GM19239 (cell line): ENCODE results near the gene PLAU.
"Not testable (repeated sequence)": the region's sequence is repeated elsewhere in the genome, so short reads cannot be mapped to it uniquely, and the experiment has no call there.

Experiments
- DNase-seq: peaks from one replicate; pipeline ENCODE4 v3.0.0; 2011; ENCODE audit warnings: low spot score; ENCODE audit not compliant: insufficient read length
- FAIRE-seq: peaks from 2 replicates; lab custom pipeline; 2011; peaks lifted over from hg19 to GRCh38; lab: Jason Lieb, UNC

Gene PLAU

GRCh38 chr10:73894245-73894971, 16.5 kb upstream of the PLAU start:
- DNase-seq (no peak), FAIRE-seq (no peak)

DNA sequence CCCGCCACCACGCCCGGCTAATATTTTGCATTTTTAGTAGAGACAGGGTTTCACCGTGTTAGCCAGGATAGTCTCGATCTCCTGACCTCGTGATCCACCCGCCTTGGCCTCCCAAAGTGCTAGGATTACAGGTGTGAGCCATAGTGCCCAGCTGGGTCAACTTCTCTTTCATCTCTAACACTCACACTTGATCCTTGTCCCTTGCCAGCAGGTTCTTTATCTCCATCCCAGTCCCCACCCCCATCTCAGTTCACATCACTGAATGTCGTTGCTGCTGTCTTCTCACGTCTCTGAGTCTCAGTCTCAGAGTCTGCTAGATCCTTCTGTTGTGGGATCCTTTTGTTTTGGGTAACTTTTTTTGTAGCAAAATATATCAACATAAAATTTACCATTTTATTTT, 15.6 kb upstream of the PLAU start:
- not testable (repeated sequence) for DNase-seq, FAIRE-seq

- FAIRE-seq (no peak), DNase-seq (no peak)
Observed at GRCh38 chr10:73897693-73898092, 13.2 kb upstream of the PLAU start.

DNA sequence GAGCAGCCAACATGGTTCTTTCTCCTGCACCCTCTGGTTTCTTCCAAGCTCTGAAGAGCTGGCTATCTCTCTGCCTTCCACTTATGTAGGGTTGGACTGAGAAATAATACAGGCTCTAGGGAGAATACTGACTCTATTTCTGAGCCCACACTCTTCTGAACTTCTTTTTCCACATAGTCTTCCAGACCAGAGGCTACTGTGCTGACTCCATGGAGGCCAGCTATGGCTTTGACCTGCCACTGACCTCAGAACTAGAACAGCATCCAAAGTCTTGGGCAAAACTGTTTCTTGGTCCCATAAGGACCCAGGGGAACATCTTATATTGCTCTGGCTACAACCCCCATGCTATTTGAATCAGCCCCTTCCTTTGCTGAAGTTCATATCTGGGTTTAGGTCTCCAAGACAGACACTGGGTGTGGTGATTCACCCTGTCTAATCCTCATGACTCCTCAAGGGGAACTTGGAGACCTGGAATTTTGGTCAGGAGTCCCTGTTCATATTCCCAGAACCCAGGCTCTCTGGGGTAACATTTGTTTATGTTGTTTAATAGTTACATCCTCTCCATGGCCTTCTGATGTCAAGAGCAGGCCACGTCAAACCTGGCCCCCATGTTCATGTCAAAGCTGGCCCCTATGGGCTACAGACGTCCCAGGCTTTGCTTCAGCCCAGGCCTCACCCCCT, 12.1 kb upstream of the PLAU start:
- FAIRE-seq (no peak), DNase-seq (no peak)

GRCh38 chr10:73899423-73899822, 11.5 kb upstream of the PLAU start:
- DNase-seq (no peak), FAIRE-seq (no peak)

DNA sequence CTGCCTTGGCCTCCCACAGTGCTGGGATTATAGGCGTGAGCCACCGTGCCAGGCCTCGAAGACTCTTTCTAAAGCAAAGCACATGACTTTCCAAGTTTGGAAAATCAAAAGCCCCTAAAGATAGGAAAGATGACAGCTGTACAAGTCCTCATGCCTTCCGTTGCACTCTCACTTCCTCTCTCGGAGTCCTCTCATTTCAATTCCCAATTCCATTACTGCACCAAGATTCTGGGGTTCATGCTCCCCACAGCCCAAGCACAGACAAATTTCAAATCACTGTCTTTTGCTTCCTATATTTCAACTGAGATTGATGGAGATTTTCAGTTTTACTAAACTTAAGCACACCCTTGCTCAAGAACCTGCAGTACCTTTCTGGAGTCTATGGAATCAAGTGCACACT, 10.9 kb upstream of the PLAU start:
- DNase-seq (no peak), FAIRE-seq (no peak)

DNA sequence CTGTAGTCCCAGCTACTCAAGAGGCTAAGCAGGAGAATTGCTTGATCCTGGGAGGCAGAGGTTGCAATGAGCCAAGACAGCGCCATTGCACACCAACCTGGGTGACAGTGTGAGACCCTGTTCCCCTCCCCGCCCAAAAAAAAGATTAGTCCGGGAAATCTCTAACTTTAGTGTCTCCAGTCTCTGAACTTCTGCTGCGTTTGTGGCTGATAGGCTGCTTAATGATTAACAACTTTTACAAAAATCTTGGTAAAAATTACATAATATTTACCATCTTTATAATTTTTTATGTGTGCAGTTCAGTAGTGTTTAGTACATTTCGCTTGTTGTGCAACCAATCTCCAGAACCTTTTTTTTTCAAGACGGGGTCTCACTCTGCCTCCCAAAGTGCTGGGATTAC, 9.7 kb upstream of the PLAU start:
- no peak for FAIRE-seq
- DNase-seq = no peak

DNA sequence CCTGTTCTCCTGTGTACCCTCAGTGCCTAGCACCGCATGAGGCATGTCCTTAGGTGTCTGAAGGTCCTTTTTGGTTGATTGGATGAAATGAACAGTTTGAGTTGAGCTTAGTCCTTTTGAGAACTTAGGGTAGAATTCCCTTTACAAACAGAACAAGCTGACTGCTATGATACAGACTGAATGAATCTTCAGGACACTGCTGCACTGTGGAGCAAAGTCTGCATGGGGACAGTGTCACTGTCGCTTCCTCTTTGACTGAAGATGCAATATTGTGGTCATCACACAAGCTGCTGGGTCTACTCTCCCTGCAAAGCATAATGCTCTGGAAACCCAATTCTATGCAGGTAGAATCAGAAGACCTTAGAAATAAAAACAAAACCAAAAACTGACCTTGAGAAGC, 8.6 kb upstream of the PLAU start:
- FAIRE-seq (no peak), DNase-seq (no peak)

GRCh38 chr10:73905256-73906020, 5.5 kb upstream of the PLAU start:
- DNase-seq (no peak), FAIRE-seq (no peak)

DNA sequence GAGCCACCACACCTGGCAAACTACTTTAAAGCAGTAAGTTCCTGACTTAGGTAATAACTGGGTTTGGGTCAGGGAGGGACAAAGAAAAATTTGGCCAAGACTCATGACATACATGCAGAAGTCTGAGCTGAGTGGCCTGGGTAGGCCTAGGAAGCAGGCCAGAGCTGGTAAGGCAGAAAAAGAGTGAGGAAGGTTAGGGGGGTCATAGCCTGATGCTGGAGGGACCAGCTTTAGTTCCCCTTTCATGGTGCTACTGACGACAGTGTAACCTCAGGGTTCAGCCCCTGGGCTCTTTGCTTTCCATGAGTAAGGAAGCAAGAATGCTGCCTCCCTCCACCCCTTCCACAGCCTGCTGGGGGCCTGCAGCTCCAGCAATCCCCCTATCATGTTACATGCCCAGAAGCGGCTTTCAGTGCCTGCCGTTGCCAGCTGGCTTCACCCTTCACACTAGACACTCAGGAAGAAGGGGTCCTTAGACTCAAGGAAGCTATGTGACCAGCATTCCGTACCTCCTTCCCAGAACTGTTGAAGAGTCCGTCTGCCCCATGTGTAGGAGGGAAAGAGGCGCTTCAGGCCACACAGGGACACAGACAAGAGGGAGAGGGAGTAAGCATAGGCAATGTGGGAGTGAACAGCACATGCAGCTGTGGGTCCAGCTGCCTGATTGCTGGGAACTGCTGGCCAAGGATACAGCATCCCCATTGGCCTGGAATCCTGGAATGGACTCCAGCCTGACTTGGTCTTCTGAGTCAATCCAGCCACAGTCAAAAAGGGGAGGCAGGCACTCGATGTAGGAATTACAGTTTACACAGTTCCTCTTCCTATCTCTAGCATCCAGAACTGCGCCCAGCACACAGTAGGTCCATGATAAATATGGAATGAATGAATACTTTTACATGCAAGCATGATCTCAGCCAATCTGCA, 4.1 kb upstream of the PLAU start:
- FAIRE-seq (no peak), DNase-seq (no peak)

DNA sequence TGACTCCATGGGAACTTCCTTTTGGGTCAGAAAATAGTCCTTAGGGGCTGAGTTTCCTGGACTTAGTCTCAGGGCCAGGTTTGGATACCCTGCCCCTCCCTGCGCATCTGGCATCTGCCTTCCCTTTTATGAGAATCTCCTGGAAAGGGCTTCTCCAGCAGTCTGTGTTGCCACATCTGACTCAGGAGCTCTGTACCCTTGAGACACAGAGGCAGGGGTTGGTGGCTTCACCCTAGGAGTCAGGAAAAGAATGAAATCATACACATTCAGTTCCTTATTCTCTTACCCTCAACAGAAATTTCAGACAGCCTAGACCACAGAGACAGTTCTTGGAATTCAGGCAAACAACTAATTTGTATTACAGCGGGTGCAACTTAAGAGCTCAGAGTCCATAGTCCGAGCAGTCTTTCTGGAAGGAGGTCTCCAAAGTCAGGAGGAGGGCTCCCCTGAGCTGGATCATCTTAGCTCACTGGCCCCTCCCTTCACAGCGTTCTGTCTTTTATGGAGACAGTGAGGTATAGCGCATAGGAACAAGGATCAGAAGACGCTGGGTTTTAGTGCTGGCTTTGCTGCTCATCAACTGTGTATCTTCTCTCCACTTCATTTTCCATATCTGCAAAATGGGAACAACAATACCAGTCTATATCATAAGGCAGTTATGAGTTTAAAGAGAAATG, 3.0 kb upstream of the PLAU start:
- DNase-seq (no peak), FAIRE-seq (no peak)

DNA sequence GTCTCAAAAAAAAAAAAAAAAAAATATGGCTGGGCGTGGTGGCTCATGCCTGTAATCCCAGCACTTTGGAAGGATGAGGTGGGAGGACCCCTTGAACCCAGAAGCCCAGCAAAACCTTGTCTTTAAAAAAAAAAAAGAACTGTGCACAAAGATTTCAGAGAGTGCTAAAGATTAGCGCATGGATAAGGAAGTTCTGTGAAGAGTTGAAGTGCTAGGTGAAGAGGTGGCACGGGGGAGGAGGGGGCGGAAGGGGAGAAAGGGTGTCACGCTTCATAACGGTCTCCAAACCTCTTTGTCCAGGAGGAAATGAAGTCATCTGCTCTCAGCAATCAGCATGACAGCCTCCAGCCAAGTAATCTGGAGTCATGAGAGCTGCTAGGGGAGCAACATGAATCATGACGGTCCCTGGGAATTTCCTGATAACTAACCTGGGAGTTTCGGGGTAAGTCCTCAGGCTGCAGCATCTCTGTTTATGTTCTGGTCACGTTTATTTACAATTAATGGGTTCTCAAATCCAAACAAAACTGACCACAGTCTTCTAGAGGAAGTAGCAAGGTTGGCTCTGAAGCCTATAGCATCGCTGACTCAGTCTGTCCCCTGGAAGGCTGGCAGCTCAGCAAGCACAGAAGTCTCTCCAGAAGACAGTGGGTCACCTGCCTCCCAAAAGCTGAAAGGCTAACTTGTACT, 1.9 kb upstream of the PLAU start:
- DNase-seq (peak; percentile 38), FAIRE-seq (peak; percentile 89)

GRCh38 chr10:73909540-73910115, 1.3 kb upstream of the PLAU start:
- DNase-seq (no peak), FAIRE-seq (no peak)

GRCh38 chr10:73910401-73910763, 550 bp upstream of the PLAU start:
- no peak for DNase-seq

DNA sequence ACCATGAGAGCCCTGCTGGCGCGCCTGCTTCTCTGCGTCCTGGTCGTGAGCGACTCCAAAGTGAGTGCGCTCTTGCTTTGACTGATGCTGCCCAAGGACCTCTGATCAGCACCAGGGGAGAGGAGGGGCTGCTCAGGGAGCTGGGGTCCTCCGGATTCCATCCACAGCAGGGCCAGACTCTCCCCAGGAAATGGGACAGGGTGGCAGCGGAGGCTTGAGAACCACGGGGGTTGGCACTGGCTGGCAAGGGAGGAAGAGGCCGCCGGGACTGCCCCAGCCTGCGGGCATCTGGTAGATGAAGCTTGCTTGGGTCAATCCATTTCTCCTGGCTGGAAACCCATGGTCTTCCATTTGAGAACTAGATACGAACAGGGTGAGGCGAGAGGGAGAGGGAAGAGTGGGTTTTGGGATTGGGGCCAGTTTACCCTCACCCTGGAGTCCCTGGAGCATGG, 647 bp downstream of the PLAU start:
- FAIRE-seq (no peak), DNase-seq (no peak)

More at GRCh38 chr10:73910401-73910763, 550 bp upstream of the PLAU start:
- FAIRE-seq = no peak

DNA sequence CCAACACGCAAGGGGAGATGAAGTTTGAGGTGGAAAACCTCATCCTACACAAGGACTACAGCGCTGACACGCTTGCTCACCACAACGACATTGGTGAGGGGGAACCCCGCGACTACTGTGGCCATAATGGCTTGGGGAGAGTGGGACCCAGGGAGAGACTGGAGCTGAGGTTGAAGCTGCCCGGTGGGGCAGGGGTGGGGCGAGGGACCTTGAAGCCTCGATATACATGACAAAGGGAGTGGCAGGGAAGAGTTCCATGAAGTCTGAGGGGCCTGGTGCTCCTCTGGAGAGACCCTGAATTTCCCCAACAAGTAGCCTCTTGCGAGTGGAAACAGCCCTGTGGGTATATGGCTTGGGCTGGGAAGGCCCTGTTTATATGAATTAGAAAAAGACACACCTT, 3.1 kb downstream of the PLAU start:
- FAIRE-seq (no peak), DNase-seq (no peak)

DNA sequence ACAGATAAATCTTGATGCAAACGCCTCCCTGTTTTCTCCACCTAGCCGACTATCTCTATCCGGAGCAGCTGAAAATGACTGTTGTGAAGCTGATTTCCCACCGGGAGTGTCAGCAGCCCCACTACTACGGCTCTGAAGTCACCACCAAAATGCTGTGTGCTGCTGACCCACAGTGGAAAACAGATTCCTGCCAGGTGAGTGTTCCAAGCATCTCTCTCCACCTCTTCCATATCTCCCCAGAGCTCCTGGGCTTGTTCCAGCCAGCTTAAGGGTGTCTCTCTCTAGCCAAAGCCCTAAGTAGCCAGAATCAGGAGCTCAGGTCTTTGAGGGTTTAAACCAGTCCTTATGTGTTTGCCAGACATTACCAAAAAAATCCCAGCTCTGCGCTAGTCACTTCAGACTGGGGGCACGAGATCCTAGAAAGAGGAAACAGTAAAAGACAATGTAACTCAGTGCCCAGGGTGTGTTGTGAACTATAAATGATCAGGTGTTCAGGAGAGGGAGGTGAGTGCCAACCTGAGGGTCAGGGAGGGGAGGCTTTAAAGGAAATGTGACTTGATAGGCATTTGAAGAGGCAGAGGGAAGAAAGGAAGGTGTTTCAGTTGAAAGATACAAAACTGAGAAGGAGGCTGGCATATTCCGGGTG, 4.4 kb downstream of the PLAU start:
- FAIRE-seq = no peak

GRCh38 chr10:73916761-73917470, 6.0 kb downstream of the PLAU start:
- no peak for FAIRE-seq

More for the DNA sequence above, 4.4 kb downstream of the PLAU start:
- DNase-seq = no peak

More at GRCh38 chr10:73916761-73917470, 6.0 kb downstream of the PLAU start:
- DNase-seq = no peak
